Umbilical cord (tissue), 2 donors: ENCODE data around the gene NOP56. TPM values are rescaled to one million over a fixed set of nuclear protein-coding genes. Genes with fewer than 3 reads are reported as not detected.
"Not testable (repeated sequence)": the region's sequence is repeated elsewhere in the genome, so short reads cannot be mapped to it uniquely, and the experiment has no call there.

ENCODE experiments used
- DNase-seq: peaks from one replicate; pipeline ENCODE4 v3.0.0-alpha.2; 2015; ENCODE audit warnings: low spot score
- total RNA-seq: library from RNA; depleted of rRNA; stranded (reverse); fragments of >200 nt; gene quantifications from one replicate; pipeline ENCODE4 v1.2.3, GENCODE V29; 2014; ENCODE audit warnings: low replicate concordance; ENCODE audit not compliant: insufficient read depth

NOP56 gene
- total RNA-seq, 1 donor from 2014 or later = 66.9 TPM

DNA sequence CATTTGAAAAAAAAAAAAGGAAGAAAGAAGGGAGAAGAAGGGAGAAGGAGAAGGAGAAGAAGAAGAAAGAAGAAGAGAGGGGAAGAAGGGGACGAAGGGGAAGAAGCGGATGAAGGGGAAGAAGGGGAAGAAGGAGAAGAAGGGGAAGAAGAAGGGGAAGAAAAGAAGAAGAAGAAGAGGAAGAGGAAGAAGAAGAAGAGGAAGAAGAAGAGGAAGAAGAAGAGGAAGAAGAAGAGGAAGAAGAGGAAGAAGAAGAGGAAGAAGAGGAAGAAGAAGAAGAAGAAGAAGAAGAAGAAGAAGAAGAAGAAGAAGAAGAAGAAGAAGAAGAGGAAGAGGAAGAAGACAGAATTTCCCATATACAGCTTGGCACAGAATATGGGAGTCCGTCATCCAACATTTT is 29.6 kb downstream of the NOP56 start:
- DNase-seq = not testable (repeated sequence)

GRCh38 chr20:2684817-2685216 is 32.4 kb downstream of the NOP56 start:
- not testable (repeated sequence) for DNase-seq

- no peak for DNase-seq
These were observed 35.1 kb downstream of the NOP56 start for GRCh38 chr20:2687514-2687913.

DNA sequence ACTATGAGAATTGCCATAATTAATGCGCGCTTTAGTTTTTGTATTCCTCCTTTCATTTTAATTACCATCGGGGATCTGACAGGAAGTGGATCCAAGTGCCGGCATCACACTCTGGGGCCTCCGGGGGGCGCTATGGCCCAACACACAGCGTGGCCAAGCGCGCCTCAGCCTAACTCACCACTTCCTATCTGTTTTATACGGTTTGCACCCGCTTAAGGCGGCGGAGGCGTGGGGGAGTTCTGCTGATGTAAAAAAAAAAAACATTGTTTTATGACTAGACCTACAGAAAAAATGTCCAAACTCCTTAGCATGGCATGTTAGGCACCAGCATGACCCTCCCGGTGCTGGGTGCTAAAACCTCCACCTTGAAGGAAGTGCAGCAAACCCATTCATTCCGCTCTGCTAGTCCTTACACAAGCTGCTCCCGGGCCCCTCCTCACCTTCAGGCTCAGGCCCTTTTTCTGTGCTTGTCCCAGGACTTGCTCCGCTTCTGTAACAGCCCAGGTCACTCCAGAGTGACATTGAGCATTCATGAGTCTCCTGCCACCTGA is 35.7 kb downstream of the NOP56 start:
- peak; percentile 59 for DNase-seq

GRCh38 chr20:2690213-2690612 is 37.8 kb downstream of the NOP56 start:
- no peak for DNase-seq

GRCh38 chr20:2690718-2691117 is 38.3 kb downstream of the NOP56 start:
- DNase-seq = no peak

DNA sequence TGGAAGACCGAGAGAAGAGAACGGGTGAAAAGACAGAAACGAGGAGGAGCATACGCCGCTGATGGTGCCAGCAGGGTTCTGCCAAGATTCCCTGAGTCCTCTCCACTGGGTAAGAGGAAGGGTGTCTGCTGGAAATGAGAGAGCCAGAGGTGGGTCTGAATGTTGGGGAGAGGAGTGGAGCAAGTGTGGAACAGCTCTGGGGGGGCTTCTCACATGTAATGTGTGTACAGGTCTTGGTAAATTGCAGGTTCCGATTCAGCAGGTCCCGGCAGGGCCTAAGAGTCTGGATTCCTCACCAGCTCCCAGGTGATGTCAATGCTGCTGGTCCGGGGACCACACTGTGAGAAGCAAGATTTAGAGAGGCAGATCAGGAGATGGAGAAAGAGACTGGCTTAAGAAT is 38.7 kb downstream of the NOP56 start:
- no peak for DNase-seq

- no peak for DNase-seq
These were observed 39.2 kb downstream of the NOP56 start for GRCh38 chr20:2691663-2692035.

- peak; percentile 47 for DNase-seq
These were observed 39.8 kb downstream of the NOP56 start, which contains the start of gene EBF4 for GRCh38 chr20:2692036-2692885. EBF4 (plus strand) TSS chr20:2692780; CDS start chr20:2693646, 866 bp downstream.

DNA sequence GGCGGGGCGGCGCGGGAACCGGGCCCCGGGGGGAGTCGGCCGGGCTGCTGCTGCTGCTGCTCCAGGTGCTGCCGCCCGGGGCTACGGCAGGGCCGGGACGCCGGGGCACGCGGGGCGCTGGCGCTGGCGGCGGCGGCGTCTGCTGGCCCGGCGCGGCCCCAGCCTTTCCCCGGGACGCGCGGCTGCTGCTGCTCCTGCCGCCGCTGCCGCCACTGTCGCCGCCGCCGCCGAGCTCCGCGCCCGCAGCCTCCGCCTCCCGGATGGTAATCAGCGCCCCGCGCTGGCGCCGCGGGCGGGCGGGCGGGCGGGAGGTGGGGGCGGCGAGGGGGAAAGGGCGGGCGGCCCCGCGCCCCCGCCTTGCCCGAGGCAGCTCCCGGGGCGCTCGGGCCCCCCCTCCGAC is 40.5 kb downstream of the NOP56 start:
- DNase-seq = no peak

GRCh38 chr20:2693286-2694007 is 41.0 kb downstream of the NOP56 start:
- peak; percentile 51 for DNase-seq

GRCh38 chr20:2694008-2694471 is 41.6 kb downstream of the NOP56 start:
- peak; percentile 43 for DNase-seq

DNA sequence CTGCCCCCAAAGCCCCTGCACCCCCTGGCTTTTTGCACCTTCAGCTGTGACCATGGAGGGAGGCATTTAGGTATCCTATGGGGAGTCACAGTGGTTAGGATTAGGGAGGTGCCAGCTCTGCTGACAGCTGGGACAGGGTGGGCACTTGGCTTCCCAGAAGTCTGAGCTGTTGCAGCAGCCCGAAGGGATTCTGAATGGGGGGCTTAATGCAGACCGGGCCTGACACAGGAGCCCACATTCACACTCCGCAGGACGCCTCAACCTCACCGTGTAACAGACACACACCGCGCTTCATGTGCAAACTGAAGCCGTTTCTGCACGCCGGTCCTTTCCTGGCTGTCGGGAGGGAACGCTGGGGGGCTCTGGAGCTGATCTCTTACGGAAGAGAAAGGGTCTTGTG is 42.1 kb downstream of the NOP56 start:
- no peak for DNase-seq

DNA sequence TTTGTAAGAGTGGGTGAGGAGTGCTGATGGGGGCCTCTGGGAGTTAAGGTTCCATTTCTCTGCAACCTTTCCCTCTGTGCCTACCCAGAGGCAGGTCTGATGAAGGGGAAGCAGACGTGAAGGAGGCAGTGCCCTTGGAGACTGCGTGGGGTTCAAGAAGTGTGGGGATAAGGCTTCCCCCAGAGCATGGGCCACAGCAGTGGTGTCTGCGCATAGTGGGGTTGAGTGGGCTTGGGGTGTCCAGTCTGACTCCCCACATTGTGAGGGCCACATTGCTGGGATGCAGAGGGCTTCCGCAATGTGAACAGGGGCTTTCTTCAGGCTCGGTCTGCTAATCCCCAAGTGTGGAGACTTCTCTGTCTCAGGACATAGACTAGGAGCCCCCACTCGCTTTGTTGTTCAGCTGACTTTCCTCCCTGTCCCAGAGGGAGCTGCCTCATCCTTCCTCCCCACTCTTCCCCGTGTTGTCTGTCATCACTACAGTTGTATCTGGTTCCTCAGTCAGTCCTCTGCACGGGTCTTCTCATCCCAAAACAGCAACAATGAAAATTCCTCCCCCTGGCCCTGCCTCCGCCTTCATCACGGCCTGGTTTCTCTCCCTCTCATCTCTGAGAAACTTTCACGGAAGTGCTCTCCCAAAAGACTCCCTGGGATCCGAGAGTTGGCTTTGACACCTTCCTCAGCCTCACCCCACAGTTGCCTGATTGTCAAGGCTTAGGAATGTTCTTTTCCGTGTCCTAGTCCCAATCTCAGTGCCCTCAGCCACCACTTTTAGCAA is 43.0 kb downstream of the NOP56 start:
- DNase-seq = no peak

DNA sequence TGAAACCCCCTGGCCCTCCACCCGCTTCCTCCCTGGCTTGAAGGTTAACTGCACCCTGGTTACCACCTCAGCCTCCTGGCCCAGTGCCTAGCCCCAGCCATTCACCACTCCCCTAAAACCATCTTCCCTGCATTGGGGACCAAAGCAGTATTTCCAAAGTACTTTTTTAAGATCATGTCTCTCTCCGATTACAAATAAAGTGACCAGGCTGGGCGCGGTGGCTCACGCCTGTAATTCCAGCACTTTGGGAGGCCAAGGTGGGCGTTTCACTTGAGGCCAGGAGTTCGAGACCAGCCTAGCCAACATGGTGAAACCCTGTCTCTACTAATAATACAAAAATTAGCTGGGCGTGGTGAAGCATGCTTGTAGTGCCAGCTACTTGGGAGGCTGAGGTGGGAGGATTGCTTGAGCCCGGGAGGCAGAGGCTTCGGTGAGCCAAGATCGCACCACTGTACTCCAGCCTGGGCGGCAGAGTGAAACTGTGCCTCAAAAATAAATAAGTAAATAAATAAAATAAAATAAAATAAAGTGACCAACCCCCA is 43.6 kb downstream of the NOP56 start:
- not testable (repeated sequence) for DNase-seq

- DNase-seq = no peak
These were observed 44.2 kb downstream of the NOP56 start for GRCh38 chr20:2696646-2697045.

DNA sequence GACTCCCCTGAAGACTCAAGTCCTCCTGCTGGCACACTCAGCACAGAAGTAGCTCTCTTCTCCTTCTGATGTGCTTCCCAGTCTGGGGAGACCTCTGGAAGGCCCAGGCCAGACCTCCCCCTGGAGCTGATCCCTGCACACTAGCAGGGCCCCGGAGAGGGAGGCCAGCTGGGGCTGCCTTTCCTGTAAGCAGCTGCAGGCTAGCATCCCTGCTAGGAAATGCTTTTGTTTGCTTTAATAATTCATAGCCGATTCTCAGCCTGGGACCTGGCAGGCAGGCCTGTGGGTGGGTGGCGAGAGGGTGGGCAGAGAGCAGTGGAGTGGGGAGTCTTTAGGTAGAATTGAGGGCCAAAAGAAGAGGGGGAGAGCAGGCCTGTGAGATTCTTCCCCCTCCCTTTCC is 45.3 kb downstream of the NOP56 start:
- peak; percentile 83 for DNase-seq

DNA sequence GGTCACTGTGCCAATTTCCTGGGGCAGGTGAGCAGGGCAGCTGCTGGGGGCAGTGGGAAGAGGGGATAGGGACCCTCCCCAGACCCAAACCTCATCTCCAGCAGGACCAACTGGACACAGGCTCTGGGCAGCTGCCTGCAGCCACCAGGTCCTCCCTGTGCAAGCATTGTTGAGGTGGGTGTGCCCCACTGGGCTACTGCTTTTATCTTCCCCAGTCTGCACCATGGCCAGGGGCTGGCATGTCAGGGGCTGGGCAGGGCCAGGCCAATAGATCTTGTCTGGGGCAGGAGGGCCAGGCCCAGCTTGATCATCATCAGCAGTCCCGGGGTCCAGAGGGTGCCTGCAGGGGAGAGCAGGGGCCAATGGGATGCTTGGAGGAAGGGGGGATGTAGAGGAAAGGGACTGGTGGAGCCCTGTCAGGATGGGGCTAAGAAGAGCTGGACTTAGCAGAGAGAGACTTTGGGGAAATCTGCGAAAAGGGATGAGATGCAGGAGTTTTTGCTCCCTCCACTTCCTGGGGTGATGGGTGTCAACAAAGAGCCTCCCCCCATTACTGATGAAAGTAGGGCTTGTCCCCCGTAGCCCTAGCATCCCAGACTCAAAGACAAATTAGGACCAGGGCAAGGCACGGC is 45.9 kb downstream of the NOP56 start:
- no peak for DNase-seq

DNA sequence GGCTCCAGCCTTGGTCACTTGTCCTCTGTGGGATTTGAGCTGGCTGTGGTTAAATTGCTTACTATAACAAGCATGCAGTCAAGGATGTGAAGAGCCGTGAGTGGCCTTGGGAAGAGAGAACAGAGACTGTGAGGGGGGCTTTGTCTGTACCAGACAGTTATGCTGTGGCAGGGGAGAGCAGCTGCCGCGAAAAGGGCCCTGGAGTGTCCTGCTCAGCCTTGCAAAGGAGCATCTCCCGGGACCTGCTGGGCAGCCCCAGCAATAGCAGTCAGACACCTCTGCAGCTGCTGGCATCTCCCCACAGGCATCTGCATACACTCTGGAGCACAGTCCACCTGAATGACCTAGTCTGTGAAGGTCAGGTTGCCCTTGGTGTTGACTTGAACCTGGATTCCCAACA is 46.5 kb downstream of the NOP56 start:
- DNase-seq = no peak

GRCh38 chr20:2699775-2700413 is 47.5 kb downstream of the NOP56 start:
- no peak for DNase-seq
